ENCODE measurements around the gene TMCO5A. TPM values are rescaled to one million over a fixed set of nuclear protein-coding genes. Genes with fewer than 3 reads are reported as not detected.
A peak's percentile ranks its signal among the peaks of the same experiment; 100 is the strongest.
"Not testable (repeated sequence)": the region's sequence is repeated elsewhere in the genome, so short reads cannot be mapped to it uniquely, and the experiment has no call there.

TMCO5A gene
- total RNA-seq (2014; rRNA removed; shearing (Covaris generic)), result not detected in 2 replicates
- polyA plus RNA-seq (2015; cell fraction: cytosol; rRNA removed), result not detected in 2 replicates
- polyA plus RNA-seq (2015; cell fraction: nucleus; rRNA removed), result not detected in 2 replicates

DNA sequence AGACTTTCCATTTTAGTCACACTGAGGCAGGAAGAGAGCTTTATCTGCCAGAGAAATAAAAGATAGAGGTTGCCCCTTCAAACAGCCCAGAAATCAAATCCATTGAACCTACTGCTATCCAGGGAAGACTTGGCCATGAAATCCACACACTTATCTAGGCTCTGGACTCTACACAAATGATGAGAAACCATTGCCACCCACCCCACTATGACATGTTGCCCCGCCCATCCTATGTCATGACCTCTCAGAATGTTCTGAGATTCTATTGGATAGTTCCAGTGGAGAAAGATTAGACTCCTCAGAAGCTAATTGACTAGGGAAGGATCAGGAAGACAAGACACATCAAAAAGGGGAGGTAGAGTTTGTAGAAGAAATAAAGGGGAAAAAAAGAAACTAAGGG is at the start of gene TMCO5A:
Gene TMCO5A, plus strand, starts transcription at position 301 of the 400 bp plus-strand sequence. CDS start 1,684 bp downstream, outside the sequence.
- DNase-seq (ENCODE audit: low read depth), result no peak

DNA sequence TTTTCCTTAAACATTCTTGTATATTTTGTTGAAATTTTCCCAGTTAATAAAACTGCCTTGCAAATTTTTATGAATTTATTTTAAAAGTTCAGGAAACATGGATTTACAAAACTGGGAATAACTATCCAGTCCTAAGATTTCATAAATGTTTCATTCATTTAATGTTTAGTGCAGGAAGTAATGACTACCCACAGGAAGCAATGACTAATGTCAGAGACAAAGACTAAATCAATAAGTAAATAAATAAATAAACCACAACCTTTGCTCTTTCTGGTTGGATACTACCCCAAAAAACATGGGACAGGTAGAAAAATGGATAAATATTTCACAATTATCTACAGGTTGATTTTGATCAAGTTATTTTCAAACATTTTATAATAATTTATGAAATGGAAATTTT is 48.8 kb upstream of the TMCO5A start:
- DNase-seq (ENCODE audit: low read depth), result peak; percentile 10

DNA sequence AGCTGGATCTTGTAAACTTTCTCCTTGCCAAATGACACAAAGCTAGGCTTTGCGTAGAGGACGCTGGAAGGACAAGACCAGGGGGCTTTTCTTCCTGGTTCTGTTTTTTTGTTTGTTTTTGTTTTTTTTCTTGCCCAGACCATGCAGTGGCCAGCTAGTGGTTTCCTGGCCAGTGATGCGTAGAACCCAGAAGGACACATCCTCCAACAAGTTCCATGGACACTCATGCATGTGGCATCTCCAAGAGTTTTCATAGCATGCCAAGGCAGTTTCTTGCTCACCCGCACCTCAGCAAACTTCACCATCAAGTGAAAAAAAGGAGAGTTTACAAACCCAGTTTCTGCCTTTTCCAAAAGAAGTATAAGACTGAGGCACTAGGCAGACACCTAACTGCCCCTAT is 46.1 kb upstream of the TMCO5A start:
- no peak for DNase-seq (ENCODE audit: low read depth)

DNA sequence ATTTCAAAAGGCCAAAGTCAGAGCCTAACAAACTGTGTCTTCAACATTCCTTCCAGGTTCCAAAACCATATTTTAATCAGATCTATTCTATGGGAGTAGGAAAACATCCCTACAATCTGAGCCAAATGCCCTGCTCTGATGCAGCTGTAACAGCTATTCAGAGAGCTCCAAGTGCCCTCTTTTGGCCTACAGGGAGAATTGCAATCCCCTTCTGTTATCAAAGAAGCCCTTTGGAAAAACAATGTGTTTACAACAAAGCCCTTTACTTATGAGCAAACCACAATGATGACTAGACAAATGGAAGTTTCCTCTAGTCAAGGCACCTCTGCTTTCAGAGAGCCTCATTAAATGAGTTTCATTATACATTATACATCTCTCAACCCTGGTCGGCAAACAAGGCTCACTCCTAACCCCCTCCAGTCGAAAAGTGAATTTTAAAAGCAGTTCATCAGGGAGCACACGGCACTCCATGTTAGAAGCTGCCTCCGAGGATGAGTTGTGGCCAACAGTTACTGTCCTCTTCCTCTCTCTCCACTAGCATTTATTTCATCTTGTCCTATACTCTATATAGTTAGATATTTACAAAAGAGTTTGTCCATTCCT is 42.6 kb upstream of the TMCO5A start:
- peak; percentile 64 for DNase-seq (ENCODE audit: low read depth)

GRCh38 chr15:37893309-37893708 is 41.1 kb upstream of the TMCO5A start:
- no peak for DNase-seq (ENCODE audit: low read depth)

- no peak for DNase-seq (ENCODE audit: low read depth)
These were observed 36.1 kb upstream of the TMCO5A start for GRCh38 chr15:37898362-37898761.

GRCh38 chr15:37900326-37901221 is 33.9 kb upstream of the TMCO5A start:
- DNase-seq (ENCODE audit: low read depth), result peak; percentile 77

DNA sequence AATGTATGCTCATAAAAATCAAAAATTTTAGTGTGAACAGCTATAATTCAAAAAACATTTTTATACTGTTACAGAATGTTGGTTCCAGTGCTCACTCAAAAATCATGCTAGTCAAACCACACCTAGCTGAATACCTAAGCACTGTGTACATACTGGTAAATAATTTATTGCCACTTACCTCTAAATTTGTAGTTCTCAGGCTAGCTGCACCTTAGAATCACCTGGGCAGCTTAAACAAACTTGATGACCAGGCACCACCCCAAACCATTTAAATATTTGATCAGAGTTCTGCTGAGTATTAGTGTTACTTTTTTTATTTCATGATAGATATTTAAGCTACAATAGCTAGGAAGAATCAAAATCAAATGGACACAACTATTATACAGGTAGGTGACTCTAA is 32.3 kb upstream of the TMCO5A start:
- DNase-seq (ENCODE audit: low read depth), result no peak

GRCh38 chr15:37903919-37904625 is 30.4 kb upstream of the TMCO5A start:
- no peak for DNase-seq (ENCODE audit: low read depth)

DNA sequence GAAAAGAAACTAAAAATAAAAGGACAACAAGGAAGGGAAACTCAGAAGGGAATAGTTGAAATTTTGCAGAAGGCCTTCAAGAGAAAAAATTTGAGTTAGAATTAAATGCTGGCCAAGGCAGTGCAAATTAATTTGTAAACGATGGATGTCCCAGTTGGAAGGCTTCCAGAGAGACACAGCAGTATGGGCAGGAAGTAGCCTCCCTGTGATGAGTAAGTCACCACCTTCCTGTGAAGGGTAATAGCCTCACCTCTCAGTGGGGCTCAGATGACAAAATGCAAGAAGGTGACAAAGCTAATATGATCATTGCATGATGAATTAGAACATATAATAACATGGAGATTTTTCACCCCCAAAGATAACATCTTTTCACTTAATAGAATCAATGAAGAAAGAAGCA is 27.3 kb upstream of the TMCO5A start:
- DNase-seq (ENCODE audit: low read depth), result peak; percentile 62

DNA sequence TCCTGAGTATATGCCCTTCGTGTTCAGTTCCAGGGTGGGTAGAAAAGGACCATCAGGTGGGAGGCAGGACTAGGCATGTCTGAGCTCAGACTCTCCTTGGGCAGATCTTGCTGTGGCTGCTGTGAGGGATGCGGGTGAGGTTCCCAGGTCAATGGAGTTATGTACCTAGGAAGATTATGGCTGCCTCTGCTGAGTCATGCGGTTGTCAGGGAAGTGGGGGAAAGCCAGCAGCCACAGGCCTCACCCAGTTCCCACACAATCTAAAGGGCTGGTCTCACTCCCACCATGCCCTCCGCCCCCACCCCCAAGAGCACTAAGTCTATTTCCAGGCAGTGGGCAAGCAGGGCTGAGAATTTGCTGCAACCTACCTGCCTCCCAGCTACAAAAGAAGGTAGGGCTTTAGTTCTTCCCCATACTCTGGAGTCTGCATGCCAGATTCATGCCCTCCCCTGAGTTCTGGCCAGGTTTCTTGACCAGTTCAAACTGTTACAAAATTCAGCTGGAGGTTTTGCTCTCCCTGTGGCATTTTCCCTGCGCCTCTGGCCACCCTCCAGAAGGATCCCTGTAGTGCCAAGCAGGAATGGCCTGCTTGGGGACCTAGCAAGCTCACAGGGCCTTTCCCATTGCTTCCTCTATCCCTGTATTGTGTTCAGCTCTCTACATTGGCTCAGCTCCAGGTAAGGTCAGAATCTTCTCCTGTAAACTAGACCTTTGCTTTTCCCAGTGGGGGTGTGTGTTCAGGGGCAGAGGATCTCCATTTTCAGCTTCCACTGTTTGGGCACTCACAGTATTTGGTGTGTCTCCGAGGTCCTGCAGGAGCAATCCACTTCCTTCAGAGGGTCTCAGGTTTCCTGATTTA is 12.7 kb upstream of the TMCO5A start:
- DNase-seq (ENCODE audit: low read depth), result peak; percentile 78

GRCh38 chr15:37926136-37926535 is 8.3 kb upstream of the TMCO5A start:
- no peak for DNase-seq (ENCODE audit: low read depth)

DNA sequence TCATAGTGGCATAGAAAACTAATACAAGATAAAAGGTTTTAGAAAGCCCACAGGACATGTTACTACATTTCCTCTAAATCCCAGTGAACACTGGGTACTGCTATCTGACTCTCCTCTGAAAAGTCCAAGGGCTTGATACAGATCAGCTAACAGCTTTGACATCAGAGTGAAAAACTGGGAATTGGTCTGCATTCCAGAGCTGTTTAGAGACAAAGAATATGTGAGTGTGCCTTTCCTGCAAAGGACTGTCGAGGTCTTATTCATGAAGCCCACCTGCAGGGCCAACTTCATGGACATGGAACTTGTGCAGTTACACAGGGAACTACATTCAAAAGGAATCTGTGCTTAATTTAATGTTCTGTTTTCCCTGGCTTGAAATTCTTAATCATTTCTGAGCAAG is 5.2 kb upstream of the TMCO5A start:
- DNase-seq (ENCODE audit: low read depth), result no peak

DNA sequence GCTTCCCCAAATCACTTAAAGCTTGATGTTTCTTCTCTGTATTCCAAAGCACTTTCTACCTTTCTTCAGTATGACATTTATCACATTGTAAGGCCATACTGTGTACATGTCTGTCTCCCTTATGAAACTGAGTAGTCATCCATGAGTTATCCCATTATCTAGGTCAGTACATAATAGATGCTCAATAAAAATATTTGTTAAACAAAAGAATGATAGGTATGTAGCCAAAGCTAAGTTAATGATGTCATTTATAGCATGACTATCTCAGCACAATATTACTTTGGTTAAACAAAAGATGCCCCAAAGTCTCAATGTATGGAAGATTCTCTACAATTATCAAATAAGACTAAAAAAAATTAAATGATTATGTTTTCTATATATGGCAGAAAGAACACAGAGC is 3.1 kb upstream of the TMCO5A start:
- DNase-seq (ENCODE audit: low read depth), result no peak

DNA sequence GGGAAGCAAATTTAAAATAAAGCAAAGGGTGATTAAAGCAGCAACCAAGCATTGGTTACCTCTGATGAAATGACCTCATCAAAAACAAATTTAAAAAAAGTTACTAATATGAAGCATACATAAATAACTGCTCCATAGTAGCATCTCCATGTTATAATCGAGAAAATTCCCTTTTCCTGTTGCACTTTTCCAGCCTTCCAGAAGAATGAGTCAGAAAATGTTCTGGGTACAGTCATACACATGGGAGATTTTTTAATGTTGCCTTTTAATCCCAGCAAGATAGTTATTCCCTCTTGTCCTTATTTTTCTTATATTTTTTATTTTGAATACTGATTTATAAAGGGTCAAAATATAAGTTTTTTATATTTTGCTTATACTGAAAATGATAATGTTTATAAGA is 2.6 kb upstream of the TMCO5A start:
- DNase-seq (ENCODE audit: low read depth), result peak; percentile 41

DNA sequence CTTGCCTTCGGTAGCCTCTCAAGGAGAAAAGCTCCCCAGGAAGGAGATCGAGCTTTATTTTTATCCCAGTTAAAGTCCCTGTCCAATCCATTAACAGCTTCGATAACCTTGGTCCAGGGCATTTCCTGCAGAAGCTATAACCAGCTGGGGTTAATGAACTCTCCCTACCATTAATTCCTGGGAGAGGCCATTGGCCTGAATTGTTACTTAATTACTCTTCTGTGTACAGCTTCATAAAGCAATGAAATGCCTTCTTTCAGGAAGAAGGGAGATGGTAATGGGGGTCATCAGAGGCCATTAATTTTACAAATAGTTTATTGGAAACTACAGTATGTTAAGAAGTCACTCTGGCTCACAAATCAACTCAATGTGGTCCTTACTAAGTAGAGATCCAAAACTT is 1.9 kb upstream of the TMCO5A start:
- no peak for DNase-seq (ENCODE audit: low read depth)

GRCh38 chr15:37933666-37934065 is 774 bp upstream of the TMCO5A start:
- no peak for DNase-seq (ENCODE audit: low read depth)

DNA sequence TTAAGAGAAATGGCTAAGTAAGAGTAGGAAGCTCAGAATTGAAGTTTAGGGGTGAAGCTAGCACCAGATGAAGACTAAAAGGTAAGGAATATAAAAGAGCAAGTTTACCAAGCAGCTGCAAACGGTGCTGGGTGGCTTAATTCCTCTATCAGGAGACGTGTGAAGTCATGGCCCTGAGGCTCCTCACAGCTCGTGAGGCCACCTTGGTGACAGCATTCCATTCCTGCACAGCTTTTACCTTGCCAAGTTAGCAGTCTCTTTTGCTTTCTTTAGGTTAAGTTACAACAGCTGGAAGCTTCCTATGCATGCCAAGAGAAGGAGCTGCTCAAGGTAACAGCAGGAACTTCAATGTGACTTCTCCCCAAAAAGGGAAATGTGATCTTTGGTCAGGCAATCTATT is 6.4 kb downstream of the TMCO5A start:
- DNase-seq (ENCODE audit: low read depth), result no peak

DNA sequence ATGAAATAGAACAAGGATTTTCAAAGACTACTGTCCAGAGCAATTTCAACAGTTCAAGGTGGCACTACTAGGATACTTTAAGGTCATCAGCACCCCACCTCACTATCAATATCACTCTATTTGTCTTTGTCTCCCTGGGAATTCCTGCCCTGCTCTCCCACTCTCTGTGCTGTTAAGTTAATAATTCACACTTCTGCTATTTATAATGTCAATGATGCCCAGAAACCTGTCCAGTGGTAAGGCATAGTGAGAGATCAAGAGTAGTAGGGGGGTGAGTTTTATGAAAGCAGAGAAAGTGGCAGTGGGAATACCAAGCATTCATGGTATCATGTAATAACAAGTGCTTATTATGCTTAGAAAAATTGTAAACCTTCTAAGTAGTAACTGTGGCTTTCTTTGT is 7.3 kb downstream of the TMCO5A start:
- DNase-seq (ENCODE audit: low read depth), result no peak

- no peak for DNase-seq (ENCODE audit: low read depth)
These were observed 17.6 kb downstream of the TMCO5A start for GRCh38 chr15:37951999-37952398.

GRCh38 chr15:37960742-37961141 is 26.3 kb downstream of the TMCO5A start:
- DNase-seq (ENCODE audit: low read depth), result not testable (repeated sequence)
